ENCODE results near the gene NTRK3. TPM values are rescaled to one million over a fixed set of nuclear protein-coding genes. Genes with fewer than 3 reads are reported as not detected.

NTRK3 gene
- total and polyA plus RNA-seq, 2 of the 8 experiments (the other 6 are each of a cell fraction or from before 2014, with no cell fraction given), result 4.5 to 6.8 TPM

DNA sequence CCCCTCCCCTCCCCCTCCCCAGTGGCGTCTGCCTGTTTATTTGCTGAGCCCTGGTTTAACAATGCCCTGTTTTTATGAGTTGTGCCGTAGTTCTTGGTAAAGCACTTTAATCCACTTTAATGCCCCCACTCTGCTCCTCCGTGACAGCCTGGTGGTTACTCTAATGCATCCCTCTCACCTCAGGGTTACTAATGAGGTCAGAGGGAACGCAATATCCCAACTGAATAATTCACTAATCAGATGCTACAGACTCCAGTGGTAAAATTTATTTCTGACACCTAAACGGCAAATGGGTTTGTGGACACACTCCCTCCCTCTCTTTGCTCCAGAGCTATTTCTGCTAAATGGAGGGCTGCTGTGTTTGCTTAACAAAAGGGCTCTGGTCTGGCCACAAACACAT, 26.1 kb upstream of the NTRK3 start (continued):
- TF ChIP-seq, protein P1, sequence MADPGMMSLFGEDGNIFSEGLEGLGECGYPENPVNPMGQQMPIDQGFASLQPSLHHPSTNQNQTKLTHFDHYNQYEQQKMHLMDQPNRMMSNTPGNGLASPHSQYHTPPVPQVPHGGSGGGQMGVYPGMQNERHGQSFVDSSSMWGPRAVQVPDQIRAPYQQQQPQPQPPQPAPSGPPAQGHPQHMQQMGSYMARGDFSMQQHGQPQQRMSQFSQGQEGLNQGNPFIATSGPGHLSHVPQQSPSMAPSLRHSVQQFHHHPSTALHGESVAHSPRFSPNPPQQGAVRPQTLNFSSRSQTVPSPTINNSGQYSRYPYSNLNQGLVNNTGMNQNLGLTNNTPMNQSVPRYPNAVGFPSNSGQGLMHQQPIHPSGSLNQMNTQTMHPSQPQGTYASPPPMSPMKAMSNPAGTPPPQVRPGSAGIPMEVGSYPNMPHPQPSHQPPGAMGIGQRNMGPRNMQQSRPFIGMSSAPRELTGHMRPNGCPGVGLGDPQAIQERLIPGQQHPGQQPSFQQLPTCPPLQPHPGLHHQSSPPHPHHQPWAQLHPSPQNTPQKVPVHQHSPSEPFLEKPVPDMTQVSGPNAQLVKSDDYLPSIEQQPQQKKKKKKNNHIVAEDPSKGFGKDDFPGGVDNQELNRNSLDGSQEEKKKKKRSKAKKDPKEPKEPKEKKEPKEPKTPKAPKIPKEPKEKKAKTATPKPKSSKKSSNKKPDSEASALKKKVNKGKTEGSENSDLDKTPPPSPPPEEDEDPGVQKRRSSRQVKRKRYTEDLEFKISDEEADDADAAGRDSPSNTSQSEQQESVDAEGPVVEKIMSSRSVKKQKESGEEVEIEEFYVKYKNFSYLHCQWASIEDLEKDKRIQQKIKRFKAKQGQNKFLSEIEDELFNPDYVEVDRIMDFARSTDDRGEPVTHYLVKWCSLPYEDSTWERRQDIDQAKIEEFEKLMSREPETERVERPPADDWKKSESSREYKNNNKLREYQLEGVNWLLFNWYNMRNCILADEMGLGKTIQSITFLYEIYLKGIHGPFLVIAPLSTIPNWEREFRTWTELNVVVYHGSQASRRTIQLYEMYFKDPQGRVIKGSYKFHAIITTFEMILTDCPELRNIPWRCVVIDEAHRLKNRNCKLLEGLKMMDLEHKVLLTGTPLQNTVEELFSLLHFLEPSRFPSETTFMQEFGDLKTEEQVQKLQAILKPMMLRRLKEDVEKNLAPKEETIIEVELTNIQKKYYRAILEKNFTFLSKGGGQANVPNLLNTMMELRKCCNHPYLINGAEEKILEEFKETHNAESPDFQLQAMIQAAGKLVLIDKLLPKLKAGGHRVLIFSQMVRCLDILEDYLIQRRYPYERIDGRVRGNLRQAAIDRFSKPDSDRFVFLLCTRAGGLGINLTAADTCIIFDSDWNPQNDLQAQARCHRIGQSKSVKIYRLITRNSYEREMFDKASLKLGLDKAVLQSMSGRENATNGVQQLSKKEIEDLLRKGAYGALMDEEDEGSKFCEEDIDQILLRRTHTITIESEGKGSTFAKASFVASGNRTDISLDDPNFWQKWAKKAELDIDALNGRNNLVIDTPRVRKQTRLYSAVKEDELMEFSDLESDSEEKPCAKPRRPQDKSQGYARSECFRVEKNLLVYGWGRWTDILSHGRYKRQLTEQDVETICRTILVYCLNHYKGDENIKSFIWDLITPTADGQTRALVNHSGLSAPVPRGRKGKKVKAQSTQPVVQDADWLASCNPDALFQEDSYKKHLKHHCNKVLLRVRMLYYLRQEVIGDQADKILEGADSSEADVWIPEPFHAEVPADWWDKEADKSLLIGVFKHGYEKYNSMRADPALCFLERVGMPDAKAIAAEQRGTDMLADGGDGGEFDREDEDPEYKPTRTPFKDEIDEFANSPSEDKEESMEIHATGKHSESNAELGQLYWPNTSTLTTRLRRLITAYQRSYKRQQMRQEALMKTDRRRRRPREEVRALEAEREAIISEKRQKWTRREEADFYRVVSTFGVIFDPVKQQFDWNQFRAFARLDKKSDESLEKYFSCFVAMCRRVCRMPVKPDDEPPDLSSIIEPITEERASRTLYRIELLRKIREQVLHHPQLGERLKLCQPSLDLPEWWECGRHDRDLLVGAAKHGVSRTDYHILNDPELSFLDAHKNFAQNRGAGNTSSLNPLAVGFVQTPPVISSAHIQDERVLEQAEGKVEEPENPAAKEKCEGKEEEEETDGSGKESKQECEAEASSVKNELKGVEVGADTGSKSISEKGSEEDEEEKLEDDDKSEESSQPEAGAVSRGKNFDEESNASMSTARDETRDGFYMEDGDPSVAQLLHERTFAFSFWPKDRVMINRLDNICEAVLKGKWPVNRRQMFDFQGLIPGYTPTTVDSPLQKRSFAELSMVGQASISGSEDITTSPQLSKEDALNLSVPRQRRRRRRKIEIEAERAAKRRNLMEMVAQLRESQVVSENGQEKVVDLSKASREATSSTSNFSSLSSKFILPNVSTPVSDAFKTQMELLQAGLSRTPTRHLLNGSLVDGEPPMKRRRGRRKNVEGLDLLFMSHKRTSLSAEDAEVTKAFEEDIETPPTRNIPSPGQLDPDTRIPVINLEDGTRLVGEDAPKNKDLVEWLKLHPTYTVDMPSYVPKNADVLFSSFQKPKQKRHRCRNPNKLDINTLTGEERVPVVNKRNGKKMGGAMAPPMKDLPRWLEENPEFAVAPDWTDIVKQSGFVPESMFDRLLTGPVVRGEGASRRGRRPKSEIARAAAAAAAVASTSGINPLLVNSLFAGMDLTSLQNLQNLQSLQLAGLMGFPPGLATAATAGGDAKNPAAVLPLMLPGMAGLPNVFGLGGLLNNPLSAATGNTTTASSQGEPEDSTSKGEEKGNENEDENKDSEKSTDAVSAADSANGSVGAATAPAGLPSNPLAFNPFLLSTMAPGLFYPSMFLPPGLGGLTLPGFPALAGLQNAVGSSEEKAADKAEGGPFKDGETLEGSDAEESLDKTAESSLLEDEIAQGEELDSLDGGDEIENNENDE (IDR thresholded peaks at IDR 0.05; ENCODE audit: insufficient replicate concordance, low read length), result no peak
- no peak for TF ChIP-seq SP2 (IDR thresholded peaks at IDR 0.05; ENCODE audit: low read length)
- no peak for TF ChIP-seq TAF1 (IDR thresholded peaks at IDR 0.05; ENCODE audit: low read depth, low read length)
- TF ChIP-seq MAX (IDR thresholded peaks at IDR 0.05), result no peak
